ENCODE results near the gene FAF2. TPM values are rescaled to one million over a fixed set of nuclear protein-coding genes. Genes with fewer than 3 reads are reported as not detected.
"Not testable (repeated sequence)": the region's sequence is repeated elsewhere in the genome, so short reads cannot be mapped to it uniquely, and the experiment has no call there.

Gene FAF2
- total RNA-seq (43.4 TPM), polyA plus RNA-seq (21.0 TPM)

GRCh38 chr5:176447978-176448608 lies at the start of gene FAF2:
TSS of gene FAF2 (plus strand) at chr5:176448385. CDS start at chr5:176448408, 23 bp downstream.
- no peaks in the 10 kb centered on the region for H3K4me1 ChIP-seq (ENCODE audit: insufficient read depth)
- peak within 1 kb of the TSS; percentile 93 for H3K27ac ChIP-seq (ENCODE audit: low read depth)
- peak; percentile 95 for DNase-seq (ENCODE audit: extremely low spot score)
- under 1% methylated on average over 50 of the region's 50 CpGs for WGBS
- H3K36me3 ChIP-seq (ENCODE audit: insufficient read depth) = peaks cover under 1% of the 10 kb centered on the region
- peak within 1 kb of the TSS; percentile 76 for H3K4me3 ChIP-seq (ENCODE audit: low read depth, low read length)

- no peak overlapping the region for H3K4me3 ChIP-seq (ENCODE audit: low read depth, low read length)
- DNase-seq (ENCODE audit: extremely low spot score) = no peak
- H3K4me1 ChIP-seq (ENCODE audit: insufficient read depth) = no peaks in the 10 kb centered on the region
- 81% methylated on average over 17 of the region's 17 CpGs for WGBS
- no peaks in the 10 kb centered on the region for H3K36me3 ChIP-seq (ENCODE audit: insufficient read depth)
- no peak overlapping the region for H3K27ac ChIP-seq (ENCODE audit: low read depth)
Measured at GRCh38 chr5:176400382-176401156, 47.6 kb upstream of the FAF2 start.

- Histone ChIP-seq H3K27ac (ENCODE audit: low read depth) (no peak overlapping the region), H3K4me3 (ENCODE audit: low read depth, low read length) (no peak overlapping the region), H3K4me1 (ENCODE audit: insufficient read depth) (no peaks in the 10 kb centered on the region), H3K36me3 (ENCODE audit: insufficient read depth) (no peaks in the 10 kb centered on the region)
- WGBS = 88% methylated on average over 22 of the region's 22 CpGs
- DNase-seq (ENCODE audit: extremely low spot score) = no peak
Measured at GRCh38 chr5:176401281-176402205, 46.6 kb upstream of the FAF2 start.

DNA sequence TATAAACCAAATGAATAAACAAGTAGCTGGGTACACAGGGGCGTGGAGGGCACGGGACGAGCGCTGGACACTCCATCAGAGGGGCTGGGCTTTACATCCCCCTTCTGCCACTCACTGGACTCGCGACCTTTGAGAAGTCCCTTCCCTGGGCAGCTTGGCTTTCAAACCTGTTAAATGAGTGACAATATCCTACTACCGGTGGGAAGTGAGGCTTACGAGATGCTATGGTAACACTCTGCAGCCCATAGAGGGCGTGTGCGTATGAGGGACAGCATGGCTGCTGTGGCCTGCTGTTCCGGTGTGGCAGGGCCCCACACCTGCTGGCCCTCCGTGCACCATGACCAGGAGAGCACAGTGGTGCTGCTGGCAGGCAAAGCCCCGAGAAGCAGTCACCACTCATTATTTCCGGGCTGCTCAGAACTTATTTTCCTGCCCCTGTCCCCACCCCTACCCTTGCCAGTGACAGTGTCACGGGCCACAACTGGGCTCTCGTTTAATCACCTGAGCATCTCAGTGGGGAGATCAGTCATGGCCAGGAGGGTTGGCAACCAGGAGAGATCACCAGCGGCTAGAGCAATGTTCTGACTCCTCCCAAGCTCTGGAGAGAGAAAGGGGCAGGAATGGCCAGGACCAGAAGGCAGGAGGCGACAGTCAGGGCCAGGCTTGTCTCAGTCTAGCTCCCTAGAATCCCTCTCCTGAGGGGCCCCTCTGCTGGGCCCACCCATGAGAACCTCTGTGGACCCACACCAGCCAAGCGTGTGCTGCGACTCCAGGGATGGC lies 42.3 kb upstream of the FAF2 start:
- 82% methylated on average over 20 of the region's 20 CpGs for WGBS
- no peaks in the 10 kb centered on the region for H3K4me1 ChIP-seq (ENCODE audit: insufficient read depth)
- no peak overlapping the region for H3K4me3 ChIP-seq (ENCODE audit: low read depth, low read length)
- H3K36me3 ChIP-seq (ENCODE audit: insufficient read depth) = peaks cover 2% of the 10 kb centered on the region
- no peak for DNase-seq (ENCODE audit: extremely low spot score)
- H3K27ac ChIP-seq (ENCODE audit: low read depth) = no peak overlapping the region

DNA sequence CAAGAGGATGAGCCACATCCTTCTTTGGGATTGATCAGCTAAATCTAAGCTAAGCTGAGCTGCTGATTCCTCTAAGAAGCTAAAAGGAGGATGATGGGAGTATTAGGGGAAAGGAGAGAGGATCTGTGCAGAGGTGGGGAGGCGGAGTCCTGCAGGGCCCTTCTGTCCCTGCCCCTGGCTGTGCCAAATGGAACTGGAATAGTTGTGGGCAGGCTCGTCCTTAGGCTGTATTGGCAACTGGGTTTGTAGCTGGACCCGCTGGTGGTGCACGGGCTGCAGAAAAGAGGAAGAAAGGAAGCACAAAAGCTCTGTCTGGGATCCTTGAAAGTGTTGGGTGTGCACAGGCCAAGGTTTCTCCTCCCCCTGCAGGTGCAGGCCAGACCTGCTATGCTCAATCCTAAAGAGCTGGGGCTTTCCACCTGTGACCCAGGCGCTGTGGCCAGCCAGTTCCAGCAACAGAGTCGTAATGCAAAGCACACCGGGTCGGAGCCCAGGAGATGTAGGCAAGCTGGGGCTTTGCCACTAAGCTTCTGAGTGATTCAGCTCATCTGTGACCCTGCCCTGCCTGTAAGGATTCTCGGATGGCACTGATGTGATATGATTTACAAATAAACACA lies 41.6 kb upstream of the FAF2 start:
- no peak for DNase-seq (ENCODE audit: extremely low spot score)
- H3K36me3 ChIP-seq (ENCODE audit: insufficient read depth) = peaks cover 2% of the 10 kb centered on the region
- no peak overlapping the region for H3K27ac ChIP-seq (ENCODE audit: low read depth)
- H3K4me1 ChIP-seq (ENCODE audit: insufficient read depth) = no peaks in the 10 kb centered on the region
- no peak overlapping the region for H3K4me3 ChIP-seq (ENCODE audit: low read depth, low read length)
- WGBS = 89% methylated on average over 9 of the region's 9 CpGs

DNA sequence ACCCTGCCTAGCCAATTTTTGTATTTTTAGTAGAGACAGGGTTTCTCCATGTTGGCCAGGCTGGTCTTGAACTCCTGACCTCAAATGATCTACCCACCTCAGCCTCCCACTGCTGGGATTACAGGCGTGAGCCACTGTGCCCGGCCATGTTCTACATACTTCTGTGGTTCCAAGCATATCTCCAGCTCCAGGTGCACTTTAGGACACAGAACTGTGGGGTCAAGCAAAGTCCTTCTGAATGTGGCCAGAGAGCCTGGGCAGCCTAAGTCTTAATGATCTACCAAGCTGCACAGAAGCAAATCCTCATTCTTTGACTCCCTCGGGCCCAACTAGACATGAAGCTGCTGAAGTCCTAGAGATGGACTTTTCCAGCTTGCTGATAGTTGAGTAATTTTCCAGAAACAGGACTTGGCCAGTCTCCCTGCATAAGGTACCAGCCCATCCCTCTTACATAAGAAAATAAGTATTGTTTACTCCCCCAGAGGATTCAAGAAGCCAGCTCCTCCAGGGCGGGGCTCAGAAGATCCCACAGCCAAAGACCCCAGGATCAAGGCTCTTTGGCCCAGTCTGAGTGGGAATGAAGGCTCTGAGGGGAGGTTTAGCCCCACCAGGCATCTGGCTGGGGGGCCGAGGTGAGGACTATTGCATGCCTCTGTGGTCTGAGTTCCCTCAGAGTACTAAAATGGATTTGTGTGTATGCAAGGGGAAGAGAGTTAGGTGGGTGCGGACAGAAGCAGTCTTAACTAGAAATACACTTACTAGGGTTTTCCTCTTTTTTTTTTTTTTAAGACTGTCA lies 40.5 kb upstream of the FAF2 start:
- Histone ChIP-seq H3K36me3 (ENCODE audit: insufficient read depth) (peaks cover 2% of the 10 kb centered on the region), H3K4me3 (ENCODE audit: low read depth, low read length) (no peak overlapping the region), H3K4me1 (ENCODE audit: insufficient read depth) (no peaks in the 10 kb centered on the region), H3K27ac (ENCODE audit: low read depth) (no peak overlapping the region)
- 89% methylated on average over 6 of the region's 6 CpGs for WGBS
- DNase-seq (ENCODE audit: extremely low spot score) = no peak

DNA sequence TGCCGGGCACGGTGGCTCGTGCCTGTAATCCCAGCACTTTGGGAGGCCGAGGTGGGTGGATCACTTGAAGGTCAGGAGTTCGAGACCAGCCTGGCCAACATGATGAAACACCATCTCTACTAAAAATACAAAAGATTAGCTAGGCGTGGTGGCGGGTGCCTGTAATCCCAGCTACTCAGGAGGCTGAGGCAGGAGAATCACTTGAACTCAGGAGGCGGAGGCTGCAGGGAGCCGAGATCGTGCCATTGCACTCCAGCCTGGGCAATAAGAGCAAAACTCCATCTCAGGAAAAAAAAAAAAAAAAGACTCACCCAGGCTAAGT lies 40.0 kb upstream of the FAF2 start:
- not testable (repeated sequence) for DNase-seq (ENCODE audit: extremely low spot score); H3K27ac ChIP-seq (ENCODE audit: low read depth); H3K4me3 ChIP-seq (ENCODE audit: low read depth, low read length); H3K4me1 ChIP-seq (ENCODE audit: insufficient read depth); H3K36me3 ChIP-seq (ENCODE audit: insufficient read depth)
- WGBS = 86% methylated on average over 10 of the region's 10 CpGs

DNA sequence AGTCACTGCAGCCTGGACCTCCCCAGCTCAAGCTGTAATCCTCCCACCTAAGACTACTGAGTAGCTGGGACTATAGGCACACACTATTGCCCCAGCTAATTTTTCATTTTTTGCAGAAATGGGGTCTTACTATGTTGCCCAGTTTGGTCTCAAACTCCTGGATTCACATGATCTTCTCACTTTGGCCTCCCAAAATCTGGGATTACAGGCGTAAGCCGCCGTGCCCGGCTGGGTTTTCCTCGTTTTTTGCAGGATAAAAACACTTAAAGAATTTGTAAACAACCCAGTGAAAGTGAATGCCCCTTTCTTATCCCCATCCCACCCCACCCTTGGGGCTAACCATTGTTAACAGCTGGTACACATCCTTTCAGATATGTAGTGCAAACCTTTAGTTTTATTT lies 39.6 kb upstream of the FAF2 start:
- DNase-seq (ENCODE audit: extremely low spot score) = no peak
- Histone ChIP-seq H3K36me3 (ENCODE audit: insufficient read depth) (peaks cover 2% of the 10 kb centered on the region), H3K27ac (ENCODE audit: low read depth) (no peak overlapping the region), H3K4me3 (ENCODE audit: low read depth, low read length) (no peak overlapping the region), H3K4me1 (ENCODE audit: insufficient read depth) (peaks cover 2% of the 10 kb centered on the region)
- 83% methylated on average over 5 of the region's 5 CpGs for WGBS

DNA sequence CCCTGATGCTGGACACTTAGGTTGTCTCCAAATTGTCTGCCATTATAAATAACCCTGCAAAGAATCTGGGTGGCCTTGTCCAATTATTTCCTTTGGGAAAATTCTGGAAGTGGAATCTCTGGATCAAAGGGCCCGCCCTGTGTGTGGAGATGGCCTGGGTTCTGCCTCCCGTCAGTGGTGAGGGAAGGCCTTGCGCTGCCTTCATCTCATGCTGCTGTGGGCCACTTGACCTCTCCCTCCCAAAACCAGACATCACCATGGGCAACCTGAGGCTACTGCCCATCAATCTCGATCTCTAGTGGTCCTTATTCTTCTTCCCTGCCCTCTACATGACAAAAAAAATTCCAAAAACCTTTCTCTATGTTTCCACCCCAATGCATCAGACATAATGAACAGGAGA lies 38.4 kb upstream of the FAF2 start:
- WGBS = 93% methylated on average over 4 of the region's 4 CpGs
- no peak for DNase-seq (ENCODE audit: extremely low spot score)
- Histone ChIP-seq H3K27ac (ENCODE audit: low read depth) (no peak overlapping the region), H3K4me1 (ENCODE audit: insufficient read depth) (peaks cover 2% of the 10 kb centered on the region), H3K4me3 (ENCODE audit: low read depth, low read length) (no peak overlapping the region), H3K36me3 (ENCODE audit: insufficient read depth) (peaks cover 2% of the 10 kb centered on the region)

DNA sequence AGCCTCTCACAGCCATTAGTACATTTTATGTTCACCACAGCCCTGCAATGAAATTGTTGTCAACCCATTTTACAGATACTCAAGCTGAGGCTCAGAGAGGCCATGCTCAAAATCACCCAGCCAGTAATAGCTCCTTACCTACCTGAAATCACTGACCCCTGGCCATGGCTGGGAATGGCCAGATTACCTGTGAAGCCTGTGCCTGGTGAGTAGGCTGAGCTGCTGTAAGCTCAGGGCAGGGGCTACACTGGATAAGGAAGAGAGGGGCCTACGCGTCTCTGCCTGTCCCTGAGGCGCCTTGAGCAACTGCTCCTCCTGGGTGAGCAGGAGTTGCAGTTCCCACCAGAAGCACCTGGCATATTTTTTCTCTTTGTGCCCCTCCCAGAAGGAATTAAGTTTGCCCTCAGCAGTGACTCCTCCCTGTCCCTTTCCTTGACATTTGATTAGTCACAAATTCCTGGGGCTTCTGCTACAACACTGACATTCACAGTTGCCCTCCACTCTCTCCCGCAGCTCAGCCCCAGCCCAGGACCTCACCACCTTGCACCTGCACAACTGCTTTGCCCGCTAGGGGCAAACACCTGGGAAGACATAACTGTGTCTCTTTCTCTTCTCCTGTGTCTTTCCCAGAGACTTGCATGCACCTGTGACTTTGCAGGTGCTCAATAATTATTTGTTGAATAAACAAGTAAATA lies 37.6 kb upstream of the FAF2 start:
- WGBS = 95% methylated on average over 5 of the region's 5 CpGs
- Histone ChIP-seq H3K27ac (ENCODE audit: low read depth) (no peak overlapping the region), H3K36me3 (ENCODE audit: insufficient read depth) (peaks cover 2% of the 10 kb centered on the region), H3K4me3 (ENCODE audit: low read depth, low read length) (no peak overlapping the region), H3K4me1 (ENCODE audit: insufficient read depth) (peaks cover 2% of the 10 kb centered on the region)
- DNase-seq (ENCODE audit: extremely low spot score) = no peak

DNA sequence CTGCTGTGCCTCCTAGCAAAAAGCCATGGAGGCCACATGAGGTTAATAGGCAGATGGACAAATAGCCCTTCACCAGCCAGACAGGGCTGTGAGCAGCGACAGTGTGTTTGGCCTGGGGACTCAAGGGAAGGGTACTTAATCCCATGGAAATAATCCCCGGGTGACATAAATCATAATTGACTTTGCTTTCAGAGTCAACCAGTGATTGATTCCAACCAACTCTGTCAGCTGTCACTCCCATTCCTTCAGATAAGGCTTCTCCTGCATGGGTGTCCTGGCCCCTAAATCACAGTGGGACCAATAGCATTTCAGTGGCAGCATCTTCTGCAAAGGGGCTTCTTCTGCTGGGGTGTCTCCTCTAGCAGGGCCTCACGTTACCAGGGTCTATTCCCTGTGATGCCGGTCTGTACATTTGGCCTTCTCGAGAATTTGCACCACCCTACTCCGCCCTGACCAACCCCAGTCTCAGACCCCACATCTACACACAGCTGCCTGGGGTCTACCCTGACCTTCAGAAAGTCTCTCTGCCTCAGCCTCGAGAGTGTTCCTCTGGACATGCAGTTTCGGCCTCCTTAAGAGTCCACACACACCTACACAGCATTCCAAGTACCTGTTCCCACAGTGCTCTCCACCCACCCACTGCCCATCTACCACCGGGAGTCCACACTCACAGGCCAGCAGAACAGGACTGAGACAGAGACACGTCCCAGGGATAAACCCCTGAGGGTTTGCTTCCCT lies 35.5 kb upstream of the FAF2 start:
- Histone ChIP-seq H3K4me1 (ENCODE audit: insufficient read depth) (peaks cover 2% of the 10 kb centered on the region), H3K4me3 (ENCODE audit: low read depth, low read length) (no peak overlapping the region), H3K27ac (ENCODE audit: low read depth) (no peak overlapping the region), H3K36me3 (ENCODE audit: insufficient read depth) (peaks cover 2% of the 10 kb centered on the region)
- 76% methylated on average over 10 of the region's 10 CpGs for WGBS
- DNase-seq (ENCODE audit: extremely low spot score) = no peak

All from urinary bladder (tissue), 4 donors.